Measurements from ENCODE around the gene FOXP4. TPM values are rescaled to one million over a fixed set of nuclear protein-coding genes. Genes with fewer than 3 reads are reported as not detected.

FOXP4 gene
- total RNA-seq, 1 donor from 2014 or later = 26.9 TPM

- no peaks in the 10 kb centered on the region for H3K9me3 Mint-ChIP-seq (ENCODE audit: unreplicated experiment)
- H3K27me3 Mint-ChIP-seq (ENCODE audit: unreplicated experiment) = no peaks in the 10 kb centered on the region
- no peak for TF ChIP-seq CTCF (IDR thresholded peaks at IDR 0.05)
- H3K4me1 Mint-ChIP-seq (ENCODE audit: unreplicated experiment) = peaks cover 18% of the 10 kb centered on the region
- no peak overlapping the region for H3K4me3 Mint-ChIP-seq (ENCODE audit: unreplicated experiment)
- DNase-seq (ENCODE audit: extremely low spot score, unreplicated experiment) = no peak
- peaks cover 5% of the 10 kb centered on the region for H3K36me3 Mint-ChIP-seq (ENCODE audit: unreplicated experiment)
- no peak overlapping the region for H3K27ac Mint-ChIP-seq (ENCODE audit: unreplicated experiment)
These were observed 13.7 kb downstream of the FOXP4 start for GRCh38 chr6:41559655-41560427.

- H3K4me3 Mint-ChIP-seq (ENCODE audit: unreplicated experiment) = no peak overlapping the region
- H3K36me3 Mint-ChIP-seq (ENCODE audit: unreplicated experiment) = peaks cover 7% of the 10 kb centered on the region
- H3K27me3 Mint-ChIP-seq (ENCODE audit: unreplicated experiment) = no peaks in the 10 kb centered on the region
- H3K9me3 Mint-ChIP-seq (ENCODE audit: unreplicated experiment) = no peaks in the 10 kb centered on the region
- TF ChIP-seq CTCF (IDR thresholded peaks at IDR 0.05) = no peak
- peaks cover 18% of the 10 kb centered on the region for H3K4me1 Mint-ChIP-seq (ENCODE audit: unreplicated experiment)
- no peak overlapping the region for H3K27ac Mint-ChIP-seq (ENCODE audit: unreplicated experiment)
- no peak for DNase-seq (ENCODE audit: extremely low spot score, unreplicated experiment)
These were observed 14.4 kb downstream of the FOXP4 start for GRCh38 chr6:41560431-41561192.

GRCh38 chr6:41561416-41561815, 15.2 kb downstream of the FOXP4 start:
- no peak overlapping the region for H3K4me3 Mint-ChIP-seq (ENCODE audit: unreplicated experiment)
- TF ChIP-seq CTCF (IDR thresholded peaks at IDR 0.05) = no peak
- no peak overlapping the region for H3K27ac Mint-ChIP-seq (ENCODE audit: unreplicated experiment)
- no peaks in the 10 kb centered on the region for H3K27me3 Mint-ChIP-seq (ENCODE audit: unreplicated experiment)
- peaks cover 13% of the 10 kb centered on the region for H3K36me3 Mint-ChIP-seq (ENCODE audit: unreplicated experiment)
- peaks cover 18% of the 10 kb centered on the region for H3K4me1 Mint-ChIP-seq (ENCODE audit: unreplicated experiment)
- no peaks in the 10 kb centered on the region for H3K9me3 Mint-ChIP-seq (ENCODE audit: unreplicated experiment)
- DNase-seq (ENCODE audit: extremely low spot score, unreplicated experiment) = no peak

GRCh38 chr6:41561931-41562911, 16.0 kb downstream of the FOXP4 start:
- H3K27me3 Mint-ChIP-seq (ENCODE audit: unreplicated experiment) = no peaks in the 10 kb centered on the region
- TF ChIP-seq CTCF (IDR thresholded peaks at IDR 0.05) = no peak
- H3K9me3 Mint-ChIP-seq (ENCODE audit: unreplicated experiment) = no peaks in the 10 kb centered on the region
- DNase-seq (ENCODE audit: extremely low spot score, unreplicated experiment) = no peak
- no peak overlapping the region for H3K27ac Mint-ChIP-seq (ENCODE audit: unreplicated experiment)
- peaks cover 24% of the 10 kb centered on the region for H3K4me1 Mint-ChIP-seq (ENCODE audit: unreplicated experiment)
- peaks cover 17% of the 10 kb centered on the region for H3K36me3 Mint-ChIP-seq (ENCODE audit: unreplicated experiment)
- no peak overlapping the region for H3K4me3 Mint-ChIP-seq (ENCODE audit: unreplicated experiment)

Measured in osteocyte (in vitro differentiated cells).